Gastroesophageal sphincter (tissue), 3 donors: ENCODE measurements around the gene CYB5B.

Experiments used
- CTCF ChIP-seq, 4 experiments: fragments of 200-600 bp in 2 of 4; fragments of 450-650 bp in 2 of 4; sonication (generic) in 1 of 4; IDR thresholded peaks; one replicate each; pipeline ENCODE4 v1.5.1; 2017 to 2019; ENCODE audit warnings: antibody characterized with exemption in 4 of 4, mild to moderate bottlenecking in 2 of 4, moderate library complexity in 2 of 4
- EP300 ChIP-seq: sonication (generic); formaldehyde crosslinking; IDR thresholded peaks from one replicate; pipeline ENCODE4 v1.6.1; 2017; ENCODE audit warnings: antibody characterized with exemption, mild to moderate bottlenecking
- POLR2A ChIP-seq, 2 donors: fragments of 450-650 bp; IDR thresholded peaks; one replicate each; pipeline ENCODE4 v1.6.1; 2017; ENCODE audit warnings: antibody characterized with exemption in 2 of 2, mild to moderate bottlenecking in 2 of 2, moderate library complexity in 1 of 2
- POLR2AphosphoS5 ChIP-seq: sonication (generic); formaldehyde crosslinking; IDR thresholded peaks from one replicate; pipeline ENCODE4 v1.6.1; 2017; ENCODE audit warnings: antibody characterized with exemption

- TF ChIP-seq POLR2A (IDR thresholded peaks at IDR 0.05) (no peak), CTCF (IDR thresholded peaks at IDR 0.05) (no peak), POLR2AphosphoS5 (no peak), EP300 (no peak)
These were observed 42.0 kb upstream of the CYB5B start for GRCh38 chr16:69382421-69382820.
